Activated CD4-positive, alpha-beta T cell treated with anti-CD3 and anti-CD28 coated beads for 1 hour (primary cell): Measurements from ENCODE around the gene GABARAP.
A peak's percentile ranks its signal among the peaks of the same experiment; 100 is the strongest.

ENCODE experiments used
- DNase-seq: peaks from one replicate; pipeline ENCODE4 v3.0.0-alpha.2; 2020

Gene GABARAP

DNA sequence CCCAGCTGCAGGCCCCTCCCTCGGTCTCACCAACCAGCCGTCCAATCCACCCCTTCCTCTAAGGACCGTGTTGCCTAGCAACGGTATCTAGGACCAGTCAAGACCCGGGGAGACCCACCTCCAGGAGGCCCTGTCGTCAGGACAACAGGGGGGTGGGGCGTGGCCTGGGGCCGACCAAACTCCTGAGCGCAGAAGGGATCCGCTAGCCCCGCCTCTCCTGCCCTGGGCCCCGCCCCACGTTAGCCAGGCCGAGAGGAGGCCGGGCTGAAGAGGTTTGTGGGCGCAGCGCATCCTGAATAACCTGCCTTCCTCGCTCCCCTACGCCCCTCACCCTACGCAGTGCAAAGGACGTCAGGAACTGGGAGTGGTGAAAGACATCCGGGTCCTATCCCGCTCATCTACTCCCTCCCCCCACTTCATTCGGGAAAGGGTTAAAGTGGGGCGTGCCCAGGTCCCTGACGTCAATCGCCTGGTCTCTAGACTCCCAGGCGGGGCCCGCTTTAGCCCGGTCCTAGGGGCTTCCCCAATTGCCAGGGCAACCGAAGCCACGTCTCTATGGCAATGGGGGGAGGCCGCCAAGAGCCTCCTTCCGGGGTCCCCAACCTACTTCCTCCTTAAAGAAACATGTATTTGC is 37.3 kb downstream of the GABARAP start:
- peak; percentile 91 for DNase-seq

GRCh38 chr17:7204336-7204735 is 37.9 kb downstream of the GABARAP start:
- no peak for DNase-seq

DNA sequence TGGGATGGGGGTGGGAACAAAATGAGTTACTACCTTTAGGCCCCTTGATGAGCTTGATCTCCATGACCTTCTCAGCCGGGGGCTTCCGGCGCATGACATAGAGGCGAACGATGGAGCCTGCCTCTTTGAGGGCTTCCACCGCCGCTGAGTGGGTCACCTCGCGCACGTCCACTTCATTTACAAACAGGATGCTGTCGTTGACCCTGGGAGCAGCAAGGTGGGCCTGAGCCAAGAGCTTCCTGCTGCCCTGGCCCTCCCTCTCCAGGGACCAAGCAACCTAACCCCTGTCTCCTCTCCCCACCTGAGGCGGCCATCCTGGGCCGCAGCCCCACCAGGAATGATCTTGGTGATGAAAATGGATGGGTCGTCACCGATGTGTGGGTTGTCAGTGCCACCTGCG is 38.9 kb downstream of the GABARAP start:
- no peak for DNase-seq

DNA sequence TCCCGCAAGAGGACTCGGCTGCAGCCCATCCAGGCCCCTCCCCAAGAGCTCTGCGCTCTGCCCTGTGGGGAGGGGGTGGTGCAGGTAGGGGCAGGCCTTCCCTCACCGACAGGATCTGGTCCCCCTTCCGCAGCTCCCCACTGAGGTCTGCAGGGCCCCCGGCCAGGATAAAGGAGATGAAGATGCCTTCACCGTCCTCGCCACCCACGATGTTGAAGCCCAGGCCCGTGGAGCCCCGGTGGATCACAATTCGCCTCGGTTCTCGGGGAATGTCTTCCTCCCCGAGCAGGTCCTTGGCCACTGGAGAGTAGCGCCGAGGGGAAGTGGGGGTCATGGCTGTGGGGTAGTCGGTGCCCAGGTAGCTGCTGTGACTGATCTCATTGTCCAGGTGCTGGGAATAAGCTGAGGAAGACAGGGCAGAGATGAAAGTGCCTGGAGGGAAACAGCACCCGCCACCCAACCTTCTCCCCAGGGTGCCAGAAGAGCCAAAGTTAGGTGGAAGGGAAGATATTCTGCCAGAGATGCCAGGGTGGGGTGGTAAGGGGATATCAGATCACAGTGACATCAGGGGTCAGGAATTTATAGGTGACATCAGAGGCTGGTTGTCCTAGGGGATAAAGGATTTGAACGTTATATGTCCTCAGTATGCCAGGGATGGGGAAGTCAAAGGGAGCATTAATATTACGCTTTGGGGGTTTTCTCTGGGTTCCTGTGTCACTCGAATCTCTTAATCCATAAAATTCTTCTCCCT is 45.4 kb downstream of the GABARAP start:
- no peak for DNase-seq

DNA sequence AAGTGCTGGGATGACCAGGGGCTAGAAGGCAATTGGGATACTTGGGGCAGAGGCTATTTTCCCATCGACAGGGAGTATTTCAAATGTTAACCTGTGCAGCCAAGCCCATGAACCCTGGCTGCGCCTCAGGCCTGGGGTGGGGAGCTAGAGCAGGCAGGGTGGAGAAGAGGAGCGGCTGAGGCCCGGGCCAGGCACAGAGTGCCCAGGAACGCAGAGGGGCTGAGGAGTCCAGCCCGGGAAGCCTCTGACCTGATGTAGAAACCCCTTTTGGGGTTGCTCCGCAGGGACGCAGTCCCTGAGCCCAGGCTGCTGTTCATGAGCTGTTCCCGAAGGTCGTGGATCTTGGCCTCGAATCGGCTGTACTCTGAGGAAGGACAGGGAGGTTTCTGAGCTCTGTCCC is 46.3 kb downstream of the GABARAP start:
- no peak for DNase-seq

DNA sequence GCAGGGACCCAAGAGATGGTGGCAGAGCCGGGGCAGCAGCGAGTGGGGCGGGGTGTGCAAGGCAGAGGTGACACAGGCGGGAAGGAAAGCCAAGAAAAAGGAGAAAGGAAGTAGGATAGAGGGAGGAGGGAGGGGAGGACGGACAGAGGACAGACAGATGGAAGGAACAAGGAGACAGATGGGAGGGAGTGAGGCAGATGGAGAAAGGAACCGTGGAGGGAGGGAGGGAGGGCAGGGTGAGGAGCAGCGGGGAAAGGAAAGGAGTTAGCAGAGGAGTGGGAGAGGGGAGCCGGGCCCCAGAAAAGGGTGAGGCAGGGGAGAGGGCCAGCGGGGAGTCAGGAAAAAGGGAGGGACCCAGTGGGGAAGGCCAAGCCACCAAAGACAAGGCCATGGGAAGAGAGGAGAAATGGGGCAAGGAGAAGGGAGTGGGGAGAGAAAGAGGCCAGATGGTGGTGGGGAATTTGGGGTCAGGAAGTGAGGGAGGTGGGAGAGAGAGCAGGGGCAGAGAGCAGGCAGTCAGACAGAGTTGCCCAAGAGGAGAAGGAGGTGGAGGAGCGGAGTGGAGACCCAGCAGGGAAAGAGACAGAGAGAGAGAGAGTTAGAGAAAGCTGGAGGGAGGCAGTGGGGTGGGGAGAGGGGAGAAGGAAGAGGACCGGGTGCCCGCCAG is 49.8 kb downstream of the GABARAP start:
- DNase-seq, result no peak

DNA sequence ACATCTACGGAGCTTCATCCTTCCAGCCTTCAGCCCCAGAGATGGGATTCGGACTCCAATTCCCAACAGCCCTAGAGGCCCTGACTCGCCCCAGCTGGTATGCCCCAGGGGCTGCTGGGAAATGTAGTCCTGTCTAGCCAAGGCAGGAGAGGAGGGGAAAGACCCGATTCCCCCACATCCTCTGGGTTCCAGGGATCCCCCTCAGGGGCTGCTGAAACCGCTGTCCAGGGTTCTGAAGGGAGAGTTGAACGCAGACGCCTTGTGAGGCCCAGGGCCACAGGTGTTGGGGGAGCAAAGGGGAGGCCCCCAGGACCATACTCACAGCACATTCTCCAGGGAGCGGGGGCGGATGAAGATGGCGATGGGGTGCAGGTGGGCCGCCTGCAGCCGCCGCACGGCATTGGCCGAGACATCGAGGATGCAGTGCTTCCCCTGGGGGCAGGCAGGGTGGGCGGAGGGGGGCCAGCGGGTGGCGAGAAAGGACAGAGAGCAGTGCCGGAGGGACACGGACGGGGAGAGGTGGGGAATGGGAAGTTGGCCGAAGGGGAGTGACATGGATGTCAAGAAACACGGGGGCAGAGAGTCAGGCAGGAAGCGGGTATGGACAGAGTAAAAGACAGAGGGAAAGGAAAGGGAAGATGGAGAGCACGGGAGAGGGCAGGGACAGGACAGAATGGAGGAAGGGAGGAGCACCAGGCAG is 50.5 kb downstream of the GABARAP start:
- DNase-seq, result no peak

DNA sequence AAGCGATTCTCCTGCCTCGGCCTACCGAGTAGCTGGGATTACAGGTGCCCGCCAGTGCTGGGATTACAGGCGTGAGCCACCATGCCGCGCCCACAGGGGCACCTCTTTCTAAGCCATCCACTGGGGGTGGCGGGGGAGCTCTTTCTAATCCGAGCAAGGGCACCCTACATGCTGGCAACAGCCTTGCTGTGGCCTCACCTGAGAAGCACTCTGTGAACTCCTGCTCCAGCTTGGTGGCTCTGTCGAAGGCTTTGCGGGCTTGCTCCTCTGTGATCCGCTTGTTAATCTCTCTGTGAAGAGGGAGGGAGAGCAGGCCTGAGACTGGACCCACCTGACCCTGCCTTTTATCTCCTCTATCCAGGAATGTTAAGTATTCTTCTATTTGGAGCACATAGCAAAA is 51.2 kb downstream of the GABARAP start:
- DNase-seq, result no peak

DNA sequence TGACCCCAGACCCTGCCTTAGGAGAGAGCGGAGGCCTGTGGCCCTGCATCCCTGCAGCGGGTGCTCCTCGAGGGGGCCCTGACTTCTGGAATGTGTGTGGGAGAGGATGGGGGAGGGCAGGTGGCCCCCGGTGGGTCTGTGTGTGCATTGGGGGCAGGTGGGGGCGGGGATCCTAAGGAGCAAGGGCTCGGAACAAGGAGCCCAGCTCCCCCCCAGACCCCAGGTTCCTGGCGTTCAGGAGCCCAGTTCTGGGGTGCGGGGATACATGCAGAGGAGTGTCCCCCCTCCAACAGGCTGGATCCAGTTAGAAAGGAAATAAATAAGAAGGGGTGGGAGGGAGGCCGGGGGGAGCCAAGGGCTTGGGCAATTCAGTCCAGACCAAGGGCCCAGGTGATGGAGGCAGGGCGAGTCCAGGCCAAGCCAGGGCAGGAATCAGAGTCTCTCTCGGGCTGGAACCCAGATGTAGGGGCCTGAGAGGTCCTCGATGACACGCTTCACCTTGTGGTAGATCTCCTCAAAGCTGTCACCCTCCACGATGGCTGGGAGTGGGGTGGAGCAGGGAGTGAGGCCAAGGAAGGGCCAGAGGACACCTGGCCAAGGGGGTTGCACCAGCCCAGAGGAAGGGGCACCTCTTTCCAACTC is 51.9 kb downstream of the GABARAP start:
- no peak for DNase-seq
